Measurements from ENCODE around the gene TTC1. TPM values are rescaled to one million over a fixed set of nuclear protein-coding genes. Genes with fewer than 3 reads are reported as not detected.

TTC1 gene
- total RNA-seq, 1 experiment from 2014 or later, result 67.6 TPM

GRCh38 chr5:159971038-159971437 is 37.9 kb upstream of the TTC1 start:
- no peak for TF ChIP-seq POLR2AphosphoS5 (IDR thresholded peaks at IDR 0.05; ENCODE audit: low read depth, low read length)
- TF ChIP-seq SIN3A (IDR thresholded peaks at IDR 0.05; ENCODE audit: borderline replicate concordance, insufficient read depth, low read depth, low read length), result no peak
- TF ChIP-seq, protein P1, sequence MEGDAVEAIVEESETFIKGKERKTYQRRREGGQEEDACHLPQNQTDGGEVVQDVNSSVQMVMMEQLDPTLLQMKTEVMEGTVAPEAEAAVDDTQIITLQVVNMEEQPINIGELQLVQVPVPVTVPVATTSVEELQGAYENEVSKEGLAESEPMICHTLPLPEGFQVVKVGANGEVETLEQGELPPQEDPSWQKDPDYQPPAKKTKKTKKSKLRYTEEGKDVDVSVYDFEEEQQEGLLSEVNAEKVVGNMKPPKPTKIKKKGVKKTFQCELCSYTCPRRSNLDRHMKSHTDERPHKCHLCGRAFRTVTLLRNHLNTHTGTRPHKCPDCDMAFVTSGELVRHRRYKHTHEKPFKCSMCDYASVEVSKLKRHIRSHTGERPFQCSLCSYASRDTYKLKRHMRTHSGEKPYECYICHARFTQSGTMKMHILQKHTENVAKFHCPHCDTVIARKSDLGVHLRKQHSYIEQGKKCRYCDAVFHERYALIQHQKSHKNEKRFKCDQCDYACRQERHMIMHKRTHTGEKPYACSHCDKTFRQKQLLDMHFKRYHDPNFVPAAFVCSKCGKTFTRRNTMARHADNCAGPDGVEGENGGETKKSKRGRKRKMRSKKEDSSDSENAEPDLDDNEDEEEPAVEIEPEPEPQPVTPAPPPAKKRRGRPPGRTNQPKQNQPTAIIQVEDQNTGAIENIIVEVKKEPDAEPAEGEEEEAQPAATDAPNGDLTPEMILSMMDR (IDR thresholded peaks at IDR 0.05), result no peak
- no peak for TF ChIP-seq REST (IDR thresholded peaks at IDR 0.05; ENCODE audit: insufficient read depth in 1 of 2, low read depth in 2 of 2, low read length in 1 of 2)
- no peak for TF ChIP-seq TCF7L2 (IDR thresholded peaks at IDR 0.05; ENCODE audit: low read depth, low read length)
- ATAC-seq (no peak), DNase-seq (ENCODE audit: low read depth, low spot score) (no peak)
- Histone ChIP-seq H3K27me3 (ENCODE audit: control insufficient read depth, insufficient read depth, low read length) (0 out of 2 replicates have a peak, but pooled peaks cover 3% of the 10 kb centered on the region), H3K36me3 (ENCODE audit: control insufficient read depth, insufficient read depth, low read length) (no peaks in the 10 kb centered on the region), H3K4me3 (ENCODE audit: low read depth in 2 of 2, low read length in 2 of 2) (no peak overlapping the region), H3K9me3 (ENCODE audit: control insufficient read depth, insufficient read depth, low read depth, low read length) (no peaks in the 10 kb centered on the region), H3K27ac (ENCODE audit: low read length) (no peak overlapping the region), H3K4me1 (ENCODE audit: control insufficient read depth, insufficient read depth, low read length) (no peaks in the 10 kb centered on the region)
- CTCF ChIA-PET, result no interaction called here
- BruUV-seq (replicated peaks), result no TSS peak
- POLR2A ChIA-PET, result no interaction called here
- intact Hi-C loops (cut with micrococcal nuclease; ENCODE audit: unreplicated experiment), result no loop called here
- in situ Hi-C loops (cut with HindIII; ENCODE audit: low pct_unique_long_range_greater_than_20kb, low sequenced_read_pairs), result no loop called here

GRCh38 chr5:159971514-159971913 is 37.4 kb upstream of the TTC1 start:
- DNase-seq (ENCODE audit: low read depth, low spot score) (no peak), ATAC-seq (no peak)
- no TSS peak for BruUV-seq (replicated peaks)
- no peak overlapping the region for H3K4me3 ChIP-seq (ENCODE audit: low read depth in 2 of 2, low read length in 2 of 2)
- in situ Hi-C loops (cut with HindIII; ENCODE audit: low pct_unique_long_range_greater_than_20kb, low sequenced_read_pairs), result no loop called here
- ChIA-PET CTCF (no interaction called here), POLR2A (no interaction called here)
- TF ChIP-seq REST (IDR thresholded peaks at IDR 0.05; ENCODE audit: insufficient read depth in 1 of 2, low read depth in 2 of 2, low read length in 1 of 2), result no peak
- no peak for TF ChIP-seq SIN3A (IDR thresholded peaks at IDR 0.05; ENCODE audit: borderline replicate concordance, insufficient read depth, low read depth, low read length)
- no peak for TF ChIP-seq TCF7L2 (IDR thresholded peaks at IDR 0.05; ENCODE audit: low read depth, low read length)
- TF ChIP-seq POLR2AphosphoS5 (IDR thresholded peaks at IDR 0.05; ENCODE audit: low read depth, low read length), result no peak
- TF ChIP-seq, protein P1 (IDR thresholded peaks at IDR 0.05), result no peak
- H3K36me3 ChIP-seq (ENCODE audit: control insufficient read depth, insufficient read depth, low read length), result no peaks in the 10 kb centered on the region
- H3K27me3 ChIP-seq (ENCODE audit: control insufficient read depth, insufficient read depth, low read length), result 0 out of 2 replicates have a peak, but pooled peaks cover 3% of the 10 kb centered on the region
- H3K9me3 ChIP-seq (ENCODE audit: control insufficient read depth, insufficient read depth, low read depth, low read length), result no peaks in the 10 kb centered on the region
- intact Hi-C loops (cut with micrococcal nuclease; ENCODE audit: unreplicated experiment), result no loop called here
- H3K27ac ChIP-seq (ENCODE audit: low read length), result no peak overlapping the region
- no peaks in the 10 kb centered on the region for H3K4me1 ChIP-seq (ENCODE audit: control insufficient read depth, insufficient read depth, low read length)

All from Panc1 (cell line).